Caco-2 (cell line): ENCODE data around the gene TMPRSS15. TPM values are rescaled to one million over a fixed set of nuclear protein-coding genes. Genes with fewer than 3 reads are reported as not detected.

Experiments used
- BruUV-seq: library from RNA; stranded (reverse); fragments of 400-500 nt; replicated peaks from 2 replicates; lab custom pipeline; 2021; lab: Mats Ljungman, UMichigan
- CTCF ChIA-PET: fragments of 300-600 bp; sonication (Branson Sonifier 250); formaldehyde crosslinking; loops from one replicate; lab custom pipeline; 2022; ENCODE audit warnings: antibody characterized with exemption; lab: Charles Lee
- POLR2A ChIA-PET: fragments of 300-600 bp; sonication (Branson Sonifier 250); formaldehyde crosslinking; loops from one replicate; lab custom pipeline; 2022; ENCODE audit warnings: antibody characterized with exemption; lab: Charles Lee
- DNase-seq, 2 experiments: peaks; one replicate each; pipeline versions ENCODE4 v3.0.0 to v3.0.0-alpha.2; 2020 to 2022
- H3K27me3 ChIP-seq: replicated peaks from 2 replicates; pipeline ENCODE4 v1.6.0; 2011; ENCODE audit warnings: low read length; ENCODE audit not compliant: control insufficient read depth, insufficient read depth
- H3K36me3 ChIP-seq: 2 replicates; pipeline ENCODE4 v1.5.1; 2011; ENCODE audit warnings: low read length; ENCODE audit not compliant: control insufficient read depth, insufficient read depth
- H3K4me1 ChIP-seq: fragments of 250-450 bp; sonication (Bioruptor Pico); 2 replicates; pipeline ENCODE4 v1.5.1; 2020; ENCODE audit warnings: mild to moderate bottlenecking
- H3K4me3 ChIP-seq: 2 replicates; pipeline ENCODE4 v1.5.1; 2011; ENCODE audit warnings: low read depth, mild to moderate bottlenecking, control low read depth, low read length
- H3K9me3 ChIP-seq: fragments of 250-450 bp; sonication (Bioruptor Pico); 2 replicates; pipeline ENCODE4 v1.5.1; 2020; ENCODE audit warnings: mild to moderate bottlenecking, moderate library complexity
- H3K27ac Mint-ChIP-seq: one replicate; pipeline ENCODE4 v1.8.0; 2022; ENCODE audit warnings: mixed read lengths; ENCODE audit not compliant: unreplicated experiment
- H3K27me3 Mint-ChIP-seq: one replicate; pipeline ENCODE4 v1.8.0; 2022; ENCODE audit warnings: mixed read lengths; ENCODE audit not compliant: insufficient read depth, unreplicated experiment
- H3K36me3 Mint-ChIP-seq: one replicate; pipeline ENCODE4 v1.8.0; 2022; ENCODE audit warnings: mild to moderate bottlenecking, mixed read lengths; ENCODE audit not compliant: insufficient read depth, unreplicated experiment
- H3K4me1 Mint-ChIP-seq: one replicate; pipeline ENCODE4 v1.8.0; 2022; ENCODE audit warnings: low read depth, mixed read lengths; ENCODE audit not compliant: unreplicated experiment
- H3K4me3 Mint-ChIP-seq: one replicate; pipeline ENCODE4 v1.8.0; 2022; ENCODE audit warnings: mild to moderate bottlenecking, moderate library complexity, mixed read lengths; ENCODE audit not compliant: unreplicated experiment
- H3K9me3 Mint-ChIP-seq: one replicate; pipeline ENCODE4 v1.8.0; 2022; ENCODE audit warnings: mixed read lengths; ENCODE audit not compliant: unreplicated experiment
- CTCF ChIP-seq, 2 experiments: fragments of 200-600 bp in 1 of 2; IDR thresholded peaks; 1 replicate in 1 of 2; 2 replicates in 1 of 2; pipeline versions ENCODE4 v1.5.1 to v1.8.0; 2011 to 2022; ENCODE audit warnings: antibody characterized with exemption in 1 of 2, control low read depth in 1 of 2, inconsistent platforms in 1 of 2, low read depth in 1 of 2, low read length in 1 of 2, mild to moderate bottlenecking in 1 of 2, moderate library complexity in 1 of 2; ENCODE audit not compliant: insufficient read depth in 1 of 2, severe bottlenecking in 1 of 2, unreplicated experiment in 1 of 2
- intact Hi-C: fragments of 100-400 bp; cut with micrococcal nuclease; formaldehyde crosslinking; loops from one replicate; pipeline ENCODE4 v1.10.0; 2022; ENCODE audit not compliant: unreplicated experiment
- total RNA-seq: library from RNA; stranded (reverse); gene quantifications from 2 replicates; pipeline ENCODE4 v1.2.3, GENCODE V29; 2022

TMPRSS15 gene
- total RNA-seq, 1 experiment from 2014 or later = not detected

- peaks cover 14% of the 10 kb centered on the region for H3K27me3 Mint-ChIP-seq
- no peaks in the 10 kb centered on the region for H3K27me3 ChIP-seq
- no peaks in the 10 kb centered on the region for H3K4me1 Mint-ChIP-seq
- H3K4me3 Mint-ChIP-seq = no peak overlapping the region
- ChIA-PET CTCF (no interaction called here), POLR2A (no interaction called here)
- no peak for TF ChIP-seq CTCF (IDR thresholded peaks at IDR 0.05; ENCODE audit: insufficient read depth in 1 of 2, low read depth in 1 of 2, low read length in 1 of 2, severe bottlenecking in 1 of 2, unreplicated experiment in 1 of 2)
- H3K36me3 ChIP-seq = no peaks in the 10 kb centered on the region
- H3K9me3 ChIP-seq = no peaks in the 10 kb centered on the region
- no peak for DNase-seq
- H3K27ac Mint-ChIP-seq = no peak overlapping the region
- BruUV-seq = no TSS peak
- no peak overlapping the region for H3K4me3 ChIP-seq
- no peaks in the 10 kb centered on the region for H3K4me1 ChIP-seq
- intact Hi-C loops = loop anchor here (10.0 kb wide), 1 partner anchor 197 kb away; no protein-coding TSS in a partner anchor
- no peaks in the 10 kb centered on the region for H3K9me3 Mint-ChIP-seq
- no peaks in the 10 kb centered on the region for H3K36me3 Mint-ChIP-seq
Measured at GRCh38 chr21:18298228-18298627, 105.4 kb downstream of the TMPRSS15 start.

- Mint-ChIP-seq H3K9me3 (no peaks in the 10 kb centered on the region), H3K27ac (no peak overlapping the region), H3K27me3 (peaks cover 4% of the 10 kb centered on the region), H3K4me3 (no peak overlapping the region), H3K4me1 (no peaks in the 10 kb centered on the region), H3K36me3 (no peaks in the 10 kb centered on the region)
- BruUV-seq = no TSS peak
- Histone ChIP-seq H3K36me3 (no peaks in the 10 kb centered on the region), H3K9me3 (no peaks in the 10 kb centered on the region), H3K27me3 (no peaks in the 10 kb centered on the region), H3K4me3 (no peak overlapping the region), H3K4me1 (0 out of 2 replicates have a peak, but pooled peaks cover 7% of the 10 kb centered on the region)
- intact Hi-C loops = loop anchor here (10.0 kb wide), 1 partner anchor 201 kb away; no protein-coding TSS in a partner anchor
- CTCF ChIA-PET = no interaction called here
- POLR2A ChIA-PET = no interaction called here
- TF ChIP-seq CTCF (IDR thresholded peaks at IDR 0.05; ENCODE audit: insufficient read depth in 1 of 2, low read depth in 1 of 2, low read length in 1 of 2, severe bottlenecking in 1 of 2, unreplicated experiment in 1 of 2) = no peak
- no peak for DNase-seq
Measured at GRCh38 chr21:18294100-18294499, 109.5 kb downstream of the TMPRSS15 start.

GRCh38 chr21:18289876-18290275, 113.7 kb downstream of the TMPRSS15 start:
- TF ChIP-seq CTCF (IDR thresholded peaks at IDR 0.05; ENCODE audit: insufficient read depth in 1 of 2, low read depth in 1 of 2, low read length in 1 of 2, severe bottlenecking in 1 of 2, unreplicated experiment in 1 of 2) = no peak
- Histone ChIP-seq H3K4me3 (no peak overlapping the region), H3K4me1 (0 out of 2 replicates have a peak, but pooled peaks cover 7% of the 10 kb centered on the region), H3K36me3 (no peaks in the 10 kb centered on the region), H3K9me3 (no peaks in the 10 kb centered on the region), H3K27me3 (no peaks in the 10 kb centered on the region)
- no peaks in the 10 kb centered on the region for H3K9me3 Mint-ChIP-seq
- POLR2A ChIA-PET = no interaction called here
- intact Hi-C loops = loop anchor here (10.0 kb wide), 1 partner anchor 205 kb away; no protein-coding TSS in a partner anchor
- no peak for DNase-seq
- no peaks in the 10 kb centered on the region for H3K4me1 Mint-ChIP-seq
- CTCF ChIA-PET = no interaction called here
- peaks cover 3% of the 10 kb centered on the region for H3K27me3 Mint-ChIP-seq
- no peak overlapping the region for H3K4me3 Mint-ChIP-seq
- H3K36me3 Mint-ChIP-seq = no peaks in the 10 kb centered on the region
- BruUV-seq = no TSS peak
- H3K27ac Mint-ChIP-seq = no peak overlapping the region
